WTC11 (cell line): ENCODE data around the gene SLC7A8. TPM values are rescaled to one million over a fixed set of nuclear protein-coding genes. Genes with fewer than 3 reads are reported as not detected.

Experiments used
- ATAC-seq: fragments of 200-7000 bp; cut with Tn5 transposase; 2 replicates; pipeline ENCODE4 v1.10.0; 2021; ENCODE audit warnings: mild to moderate bottlenecking, moderate library complexity
- CTCF ChIA-PET: fragments of 300-600 bp; sonication (Branson Sonifier 250); formaldehyde crosslinking; loops from one replicate; lab custom pipeline; 2021; ENCODE audit warnings: antibody characterized with exemption; lab: Charles Lee
- POLR2A ChIA-PET: fragments of 350-600 bp; sonication (Branson Sonifier 250); formaldehyde crosslinking; loops from one replicate; lab custom pipeline; 2021; ENCODE audit warnings: antibody characterized with exemption; lab: Charles Lee
- DNase-seq: peaks from one replicate; pipeline ENCODE4 v3.0.0; 2021; ENCODE audit warnings: low spot score
- H3K27ac Mint-ChIP-seq: 2 replicates; pipeline ENCODE4 v1.8.0; 2021; ENCODE audit warnings: mixed read lengths
- H3K27me3 Mint-ChIP-seq: 2 replicates; pipeline ENCODE4 v1.8.0; 2021; ENCODE audit warnings: low read depth, mild to moderate bottlenecking, moderate library complexity, mixed read lengths
- H3K36me3 Mint-ChIP-seq: 2 replicates; pipeline ENCODE4 v1.8.0; 2021; ENCODE audit warnings: mixed read lengths
- H3K4me1 Mint-ChIP-seq: 2 replicates; pipeline ENCODE4 v1.8.0; 2022; ENCODE audit warnings: mixed read lengths
- H3K4me3 Mint-ChIP-seq: 2 replicates; pipeline ENCODE4 v1.8.0; 2021; ENCODE audit warnings: mild to moderate bottlenecking, moderate library complexity, mixed read lengths
- H3K9me3 Mint-ChIP-seq: 2 replicates; pipeline ENCODE4 v1.8.0; 2021; ENCODE audit warnings: mixed read lengths
- CREM ChIP-seq: sonication (generic); formaldehyde crosslinking; IDR thresholded peaks from 2 replicates; pipeline ENCODE4 v1.8.1; 2022; ENCODE audit warnings: mild to moderate bottlenecking, missing genetic modification reagents, moderate library complexity
- E2F1 ChIP-seq: sonication (generic); formaldehyde crosslinking; IDR thresholded peaks from 2 replicates; pipeline ENCODE4 v1.8.0; 2022; ENCODE audit warnings: mild to moderate bottlenecking, missing genetic modification reagents
- FOXP1 ChIP-seq: sonication (generic); formaldehyde crosslinking; IDR thresholded peaks from 2 replicates; pipeline ENCODE4 v1.8.0; 2022; ENCODE audit warnings: missing genetic modification reagents, mild to moderate bottlenecking, moderate library complexity, borderline replicate concordance
- HMGXB4 ChIP-seq: sonication (generic); formaldehyde crosslinking; IDR thresholded peaks from 2 replicates; pipeline ENCODE4 v1.8.1; 2023; ENCODE audit warnings: mild to moderate bottlenecking, moderate library complexity, missing genetic modification reagents
- IRF1 ChIP-seq: sonication (generic); formaldehyde crosslinking; IDR thresholded peaks from 2 replicates; pipeline ENCODE4 v1.8.0; 2023; ENCODE audit warnings: missing genetic modification reagents
- JAZF1 ChIP-seq: fragments of 250-450 bp; sonication (Bioruptor Pico); IDR thresholded peaks from 2 replicates; pipeline ENCODE4 v1.9.0; 2021; ENCODE audit warnings: moderate library complexity, mild to moderate bottlenecking, inconsistent platforms
- MXD4 ChIP-seq: fragments of 250-450 bp; sonication (Bioruptor Pico); IDR thresholded peaks from 2 replicates; pipeline ENCODE4 v1.8.0; 2021; ENCODE audit warnings: mild to moderate bottlenecking, moderate library complexity, borderline replicate concordance
- NFYB ChIP-seq: sonication (generic); formaldehyde crosslinking; conservative IDR thresholded peaks from 2 replicates; pipeline ENCODE4 v1.8.0; 2022; ENCODE audit warnings: low read depth, missing genetic modification reagents
- SOX15 ChIP-seq: fragments of 250-450 bp; sonication (Bioruptor Pico); IDR thresholded peaks from 2 replicates; pipeline ENCODE4 v1.9.0; 2021; ENCODE audit warnings: mild to moderate bottlenecking
- ZNF138 ChIP-seq: sonication (generic); formaldehyde crosslinking; conservative IDR thresholded peaks from 2 replicates; pipeline ENCODE4 v1.8.1; 2022; ENCODE audit warnings: mild to moderate bottlenecking, moderate library complexity, missing genetic modification reagents
- total RNA-seq: library from RNA; stranded (reverse); gene quantifications from 3 replicates; pipeline ENCODE4 v1.2.3, GENCODE V29; 2021
- TF ChIP-seq, protein P1 (sequence below): sonication (generic); formaldehyde crosslinking; IDR thresholded peaks from 2 replicates; pipeline ENCODE4 v1.8.1; 2023; ENCODE audit warnings: mild to moderate bottlenecking, missing genetic modification reagents

SLC7A8 gene
- total RNA-seq, 1 experiment from 2014 or later = 207 TPM

- ATAC-seq (peak; percentile 56), DNase-seq (peak; percentile 86)
- CTCF ChIA-PET = interaction anchor here (0.8 to 3.3 kb wide), 26 partner anchors 9 to 286 kb away, joined by 3 to 105 read pairs (median 6); partner anchors contain the start of genes CDH24, CEBPE, CIROP and PABPN1
Observed at GRCh38 chr14:23093991-23094665, 89.3 kb downstream of the SLC7A8 start.

DNA sequence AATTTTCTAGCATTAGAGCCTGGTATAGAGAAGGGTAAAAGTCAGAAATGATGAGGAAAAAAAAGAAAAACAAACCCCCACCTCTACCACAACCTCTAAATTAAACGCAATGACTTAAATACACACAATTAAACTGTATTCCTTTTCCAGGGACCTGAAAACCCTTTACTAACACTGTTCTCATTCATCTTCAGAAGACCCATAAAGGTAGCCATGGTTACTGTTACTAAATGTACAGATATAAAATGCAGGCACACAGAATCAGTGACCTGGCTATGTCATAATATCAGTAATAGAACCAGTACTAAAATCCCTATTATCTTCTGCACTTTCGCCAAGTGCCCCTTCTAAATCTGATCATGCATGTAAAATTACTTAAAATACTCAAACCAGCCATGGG is 89.9 kb downstream of the SLC7A8 start:
- no peak for ATAC-seq
- H3K27me3 Mint-ChIP-seq = no peaks in the 10 kb centered on the region; the same call in 1 of the 2 replicates
- TF ChIP-seq, protein P1, sequence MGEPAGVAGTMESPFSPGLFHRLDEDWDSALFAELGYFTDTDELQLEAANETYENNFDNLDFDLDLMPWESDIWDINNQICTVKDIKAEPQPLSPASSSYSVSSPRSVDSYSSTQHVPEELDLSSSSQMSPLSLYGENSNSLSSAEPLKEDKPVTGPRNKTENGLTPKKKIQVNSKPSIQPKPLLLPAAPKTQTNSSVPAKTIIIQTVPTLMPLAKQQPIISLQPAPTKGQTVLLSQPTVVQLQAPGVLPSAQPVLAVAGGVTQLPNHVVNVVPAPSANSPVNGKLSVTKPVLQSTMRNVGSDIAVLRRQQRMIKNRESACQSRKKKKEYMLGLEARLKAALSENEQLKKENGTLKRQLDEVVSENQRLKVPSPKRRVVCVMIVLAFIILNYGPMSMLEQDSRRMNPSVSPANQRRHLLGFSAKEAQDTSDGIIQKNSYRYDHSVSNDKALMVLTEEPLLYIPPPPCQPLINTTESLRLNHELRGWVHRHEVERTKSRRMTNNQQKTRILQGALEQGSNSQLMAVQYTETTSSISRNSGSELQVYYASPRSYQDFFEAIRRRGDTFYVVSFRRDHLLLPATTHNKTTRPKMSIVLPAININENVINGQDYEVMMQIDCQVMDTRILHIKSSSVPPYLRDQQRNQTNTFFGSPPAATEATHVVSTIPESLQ (CRISPR knock-in tag) = no peak
- no peak for TF ChIP-seq E2F1 (CRISPR knock-in tag)
- no peak for DNase-seq
- H3K36me3 Mint-ChIP-seq = peaks cover 55% of the 10 kb centered on the region
- H3K4me1 Mint-ChIP-seq = peaks cover 24% of the 10 kb centered on the region
- ChIA-PET POLR2A (interaction anchor here (2.7 kb wide), 1 partner anchor 35 kb away, joined by 13 read pairs; the partner anchor contains the start of gene CDH24), CTCF (interaction anchor here (2.7 to 3.3 kb wide), 2 partner anchors 17 to 27 kb away, joined by 35 to 71 read pairs; partner anchors contain the start of gene CEBPE)
- H3K9me3 Mint-ChIP-seq = no peaks in the 10 kb centered on the region
- no peak overlapping the region for H3K4me3 Mint-ChIP-seq
- H3K27ac Mint-ChIP-seq = no peak overlapping the region; the same call in 1 of the 2 replicates

More at GRCh38 chr14:23093991-23094665, 89.3 kb downstream of the SLC7A8 start:
- POLR2A ChIA-PET = interaction anchor here (0.8 to 2.7 kb wide), 15 partner anchors 11 to 116 kb away, joined by 3 to 24 read pairs (median 7); partner anchors contain the start of genes CDH24 and SLC7A8
- H3K4me1 Mint-ChIP-seq = peaks cover 25% of the 10 kb centered on the region
- no peaks in the 10 kb centered on the region; the same call in 1 of the 2 replicates for H3K27me3 Mint-ChIP-seq
- peaks cover 57% of the 10 kb centered on the region for H3K36me3 Mint-ChIP-seq
- no peak overlapping the region for H3K4me3 Mint-ChIP-seq
- TF ChIP-seq ZNF138 (CRISPR knock-in tag) (no peak), MXD4 (no peak), NFYB (CRISPR knock-in tag) (no peak), HMGXB4 (no peak), CREM (CRISPR knock-in tag) (no peak), JAZF1 (CRISPR knock-in tag) (no peak), FOXP1 (CRISPR knock-in tag) (no peak), IRF1 (CRISPR knock-in tag) (no peak)
- no peaks in the 10 kb centered on the region for H3K9me3 Mint-ChIP-seq
- H3K27ac Mint-ChIP-seq = no peak overlapping the region

- ChIA-PET POLR2A (no interaction called here), CTCF (interaction anchor here (0.5 to 1.7 kb wide), 3 partner anchors 9 to 107 kb away, joined by 3 to 8 read pairs (median 5); no protein-coding TSS in a partner anchor)
- ATAC-seq (no peak), DNase-seq (no peak)
- Mint-ChIP-seq H3K27me3 (no peaks in the 10 kb centered on the region; the same call in 1 of the 2 replicates), H3K4me3 (no peak overlapping the region), H3K27ac (no peak overlapping the region; the same call in 1 of the 2 replicates), H3K36me3 (peaks cover 55% of the 10 kb centered on the region), H3K9me3 (no peaks in the 10 kb centered on the region), H3K4me1 (peaks cover 24% of the 10 kb centered on the region)
- TF ChIP-seq SOX15 (CRISPR knock-in tag) = no peak
Observed at GRCh38 chr14:23093104-23093503, 90.4 kb downstream of the SLC7A8 start.
